ENCODE results near the gene ZBTB34.

ZBTB34 gene

GRCh38 chr9:126880226-126880946, 19.9 kb downstream of the ZBTB34 start:
- no peak for DNase-seq

- no peak for DNase-seq
Observed at GRCh38 chr9:126880947-126881332, 20.5 kb downstream of the ZBTB34 start.

GRCh38 chr9:126882746-126883145, 22.3 kb downstream of the ZBTB34 start:
- DNase-seq: no peak

GRCh38 chr9:126883636-126884035, 23.2 kb downstream of the ZBTB34 start:
- DNase-seq: no peak

GRCh38 chr9:126885131-126885641, 24.7 kb downstream of the ZBTB34 start:
- no peak for DNase-seq

- no peak for DNase-seq
Observed at GRCh38 chr9:126886034-126886822, 25.8 kb downstream of the ZBTB34 start.

GRCh38 chr9:126886897-126887296, 26.5 kb downstream of the ZBTB34 start:
- DNase-seq: no peak

- DNase-seq: no peak
Observed at GRCh38 chr9:126891676-126892075, 31.2 kb downstream of the ZBTB34 start.

GRCh38 chr9:126893079-126893478, 32.6 kb downstream of the ZBTB34 start:
- DNase-seq: no peak

- no peak for DNase-seq
Observed at GRCh38 chr9:126894052-126894603, 33.7 kb downstream of the ZBTB34 start.

- no peak for DNase-seq
Observed at GRCh38 chr9:126902210-126902609, 41.8 kb downstream of the ZBTB34 start.

GRCh38 chr9:126904586-126904985, 44.1 kb downstream of the ZBTB34 start:
- DNase-seq: no peak

- DNase-seq: no peak
Observed at GRCh38 chr9:126906091-126906490, 45.7 kb downstream of the ZBTB34 start.

- DNase-seq: no peak
Observed at GRCh38 chr9:126907058-126907457, 46.6 kb downstream of the ZBTB34 start.

- DNase-seq: peak; percentile 96
Observed at GRCh38 chr9:126914458-126915280, 54.2 kb downstream of the ZBTB34 start, which contains the start of gene RALGPS1. TSS of gene RALGPS1 (plus strand) at chr9:126914782. CDS start at chr9:126962290, 47,508 bp downstream.

GRCh38 chr9:126915281-126915816, 54.9 kb downstream of the ZBTB34 start:
- DNase-seq: peak; percentile 79

- no peak for DNase-seq
Observed at GRCh38 chr9:126915846-126916543, 55.6 kb downstream of the ZBTB34 start.

GRCh38 chr9:126916909-126917308, 56.5 kb downstream of the ZBTB34 start:
- no peak for DNase-seq

- DNase-seq: peak; percentile 14
Observed at GRCh38 chr9:126919193-126919592, 58.8 kb downstream of the ZBTB34 start.

- peak; percentile 10 for DNase-seq
Observed at GRCh38 chr9:126925876-126926275, 65.4 kb downstream of the ZBTB34 start.

- DNase-seq: no peak
Observed at GRCh38 chr9:126926364-126926763, 65.9 kb downstream of the ZBTB34 start.

- DNase-seq: peak; percentile 61
Observed at GRCh38 chr9:126927419-126927818, 67.0 kb downstream of the ZBTB34 start.

Measured in NCI-H2029 (cell line).